M059J (cell line): ENCODE data around the gene PLCB1. TPM values are rescaled to one million over a fixed set of nuclear protein-coding genes. Genes with fewer than 3 reads are reported as not detected.

ENCODE experiments used
- DNase-seq: peaks from one replicate; pipeline ENCODE4 v3.0.0-alpha.2; 2012; ENCODE audit warnings: low read depth
- total RNA-seq: library from RNA; depleted of rRNA; stranded (reverse); fragments of >200 nt; shearing (Covaris generic); gene quantifications from 2 replicates; pipeline ENCODE4 v1.2.3, GENCODE V29; 2014

PLCB1 gene
- total RNA-seq, 1 experiment from 2014 or later = 0.94 TPM

GRCh38 chr20:8301655-8302054 is 169.6 kb downstream of the PLCB1 start:
- no peak for DNase-seq

DNA sequence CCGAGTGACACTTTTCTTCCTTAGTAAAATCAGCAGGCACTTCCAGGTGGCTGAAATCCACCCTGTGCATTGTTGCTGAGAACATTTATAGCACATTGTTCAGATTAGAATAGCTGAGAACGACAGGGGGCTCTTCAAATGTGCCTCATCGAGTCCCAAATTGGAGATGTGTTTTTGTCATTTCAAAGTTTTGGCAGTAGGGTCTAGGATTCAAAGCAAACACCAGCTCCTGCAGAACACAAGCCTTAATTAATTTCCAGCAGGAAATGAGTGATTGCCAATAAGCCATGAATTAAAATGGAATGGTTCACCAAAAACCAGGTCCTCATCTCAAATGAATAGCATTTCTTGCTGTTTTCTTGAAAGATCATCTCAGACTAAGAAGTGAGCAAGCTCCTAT is 171.6 kb downstream of the PLCB1 start:
- no peak for DNase-seq

DNA sequence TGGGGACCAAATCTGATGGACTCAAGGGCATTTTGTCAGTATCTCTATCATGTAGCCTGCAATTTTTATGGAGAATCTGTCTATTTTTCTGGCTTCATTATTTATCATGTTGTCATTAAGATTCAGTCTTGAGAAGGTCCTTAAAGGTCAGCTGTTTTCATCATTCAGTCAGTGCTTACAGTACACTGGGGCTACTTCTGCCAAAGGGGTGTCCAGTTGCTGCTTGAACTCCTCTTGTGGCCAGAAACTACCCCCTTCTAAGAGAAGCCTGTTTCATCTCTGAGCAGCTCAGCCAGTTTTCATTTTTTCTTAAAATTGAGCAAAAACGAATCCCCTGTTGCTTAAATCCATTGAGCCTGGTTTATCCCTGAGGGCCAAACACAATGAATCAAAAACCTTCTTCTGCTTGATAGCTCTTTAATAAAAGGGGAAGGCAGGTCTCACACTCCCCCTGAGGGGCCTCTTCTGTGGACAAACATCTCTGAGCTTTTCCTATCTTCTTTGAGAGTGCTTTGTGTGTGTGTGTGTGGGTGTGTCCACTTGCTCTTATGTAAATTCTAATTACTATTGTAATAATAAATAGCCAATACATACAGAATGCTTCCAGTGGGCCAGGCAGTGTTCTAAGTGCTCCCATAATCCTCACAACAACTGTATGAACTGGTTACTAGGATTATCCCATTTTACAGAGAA is 172.2 kb downstream of the PLCB1 start:
- no peak for DNase-seq

DNA sequence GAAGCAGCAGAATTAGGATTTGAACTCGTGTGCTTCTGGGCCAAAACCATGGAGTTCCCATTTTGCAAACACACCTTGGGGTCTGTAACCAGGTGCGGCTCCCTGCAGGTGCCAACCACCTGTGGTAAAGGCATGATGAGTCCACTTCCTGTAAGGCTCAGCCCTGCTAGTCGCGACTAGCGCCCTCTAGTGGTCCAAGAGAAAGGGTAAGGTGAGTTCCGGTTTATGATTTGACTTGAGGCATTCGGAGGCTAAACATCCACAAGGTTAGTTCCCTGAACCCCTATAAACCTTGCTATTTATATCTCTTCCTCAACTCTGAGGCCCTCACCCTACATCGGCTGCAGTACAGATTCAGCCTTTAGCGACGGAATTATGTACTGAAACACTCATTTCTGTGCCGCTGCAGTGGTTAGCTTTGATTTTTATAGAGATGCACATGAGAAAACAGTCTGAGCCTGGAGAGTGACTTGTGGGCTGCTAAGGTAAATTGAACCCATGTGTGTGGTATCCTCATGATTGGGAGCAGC is 173.4 kb downstream of the PLCB1 start:
- DNase-seq = peak; percentile 46

DNA sequence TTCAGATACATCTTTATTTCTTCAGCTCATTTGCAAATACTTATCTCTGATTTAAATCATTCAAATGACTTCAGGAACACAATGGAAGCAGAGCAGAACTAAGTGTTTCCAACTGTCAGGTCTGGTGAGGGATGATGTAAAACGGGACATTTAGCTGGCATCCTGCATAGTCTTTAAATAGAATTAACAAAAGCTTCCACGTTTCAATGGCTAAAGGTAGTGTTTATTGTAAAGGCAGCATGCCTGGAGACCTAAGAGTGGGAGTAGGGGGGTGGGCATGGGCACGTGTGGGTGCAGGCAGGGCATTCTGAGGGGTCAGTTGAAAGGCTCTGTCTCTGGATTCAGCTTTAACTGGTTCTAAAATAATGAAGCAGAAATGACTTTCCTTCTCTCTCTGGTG is 174.9 kb downstream of the PLCB1 start:
- no peak for DNase-seq

DNA sequence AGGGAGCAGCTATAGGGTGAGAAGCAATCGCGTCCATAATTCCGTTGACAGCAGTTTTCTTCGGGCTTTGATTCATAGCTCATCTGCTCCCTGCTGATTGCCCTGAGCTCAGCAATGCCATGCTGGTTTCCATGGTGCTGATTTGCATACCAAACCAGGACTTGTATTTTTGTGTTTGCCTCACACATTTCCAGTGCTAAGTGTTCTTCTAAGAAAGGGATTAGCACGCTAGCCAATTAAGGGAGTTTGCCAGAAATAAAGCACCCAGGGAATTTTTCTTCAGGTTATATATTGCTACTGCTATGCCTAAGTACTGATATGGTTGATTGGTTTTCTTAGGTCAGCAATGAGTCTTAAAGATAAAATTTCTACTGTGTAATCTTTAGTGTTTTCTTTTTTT is 177.6 kb downstream of the PLCB1 start:
- no peak for DNase-seq

DNA sequence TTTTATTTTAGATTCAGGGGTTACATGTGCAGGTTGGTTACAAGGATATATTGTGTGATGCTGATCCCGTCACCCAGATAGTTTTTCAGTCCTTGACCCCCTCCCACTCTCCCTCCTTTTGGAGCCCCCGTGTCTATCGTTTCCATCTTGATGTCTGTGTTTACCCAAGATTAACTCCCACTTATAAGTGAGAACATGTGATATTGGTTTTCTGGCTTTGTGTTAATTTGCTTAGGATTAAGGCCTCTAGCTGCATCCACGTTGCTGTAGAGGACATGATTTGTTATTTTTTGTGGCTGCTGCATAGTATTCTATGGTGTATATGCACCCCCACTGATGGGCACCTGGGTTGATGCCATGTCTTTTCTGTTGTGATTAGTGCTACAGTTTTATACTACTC is 178.6 kb downstream of the PLCB1 start:
- no peak for DNase-seq

GRCh38 chr20:8313073-8313472 is 181.0 kb downstream of the PLCB1 start:
- no peak for DNase-seq

- no peak for DNase-seq
Measured at GRCh38 chr20:8315639-8316573, 183.8 kb downstream of the PLCB1 start.

DNA sequence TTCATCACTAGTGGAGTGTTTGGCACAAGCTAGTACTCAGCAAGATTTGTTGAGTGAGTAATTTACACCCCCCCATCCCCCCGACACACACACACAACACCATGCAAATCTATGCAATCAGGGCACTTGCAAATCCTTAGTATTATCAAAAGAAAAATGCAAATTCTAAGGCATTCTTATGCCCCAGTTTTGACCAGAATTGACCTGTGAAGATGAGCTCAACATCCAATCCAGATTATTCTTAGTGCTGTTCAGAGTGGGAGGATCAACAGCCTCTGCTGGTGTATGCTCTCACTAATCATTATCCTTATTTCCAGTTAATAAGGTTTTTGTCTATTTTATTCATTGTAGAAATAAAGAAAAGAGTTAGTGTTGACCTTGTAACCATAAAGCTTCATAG is 185.4 kb downstream of the PLCB1 start:
- DNase-seq = no peak

GRCh38 chr20:8318965-8319625 is 187.0 kb downstream of the PLCB1 start:
- DNase-seq = no peak

GRCh38 chr20:8320306-8320705 is 188.2 kb downstream of the PLCB1 start:
- DNase-seq = no peak

- no peak for DNase-seq
Measured at GRCh38 chr20:8321001-8321400, 188.9 kb downstream of the PLCB1 start.

DNA sequence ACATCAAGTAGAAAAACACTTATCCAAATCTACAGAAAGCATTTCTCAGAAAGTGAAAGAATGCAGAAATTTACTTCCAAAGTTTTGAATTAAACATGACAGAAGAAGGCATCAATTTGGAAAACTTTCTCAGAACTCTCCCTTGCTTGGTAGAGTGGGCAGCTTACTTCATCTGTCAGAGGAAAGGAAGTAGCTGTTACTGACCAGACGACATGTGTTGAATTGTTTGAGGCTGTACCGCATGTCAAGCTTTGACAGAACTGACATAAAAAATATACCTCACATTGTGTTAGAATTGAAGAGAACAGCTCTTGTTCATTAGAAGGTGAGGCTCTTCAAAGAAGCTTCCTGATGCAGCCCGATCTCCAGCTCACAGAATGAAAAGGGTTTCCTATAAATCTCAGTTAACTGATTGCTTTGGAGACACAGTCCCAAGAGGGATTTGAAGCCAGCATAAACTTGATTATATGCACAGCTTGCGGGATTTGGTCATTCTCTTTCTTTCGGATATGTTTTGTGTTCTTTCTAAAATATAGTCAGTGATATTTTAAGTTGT is 190.7 kb downstream of the PLCB1 start:
- no peak for DNase-seq

GRCh38 chr20:8326191-8326590 is 194.1 kb downstream of the PLCB1 start:
- no peak for DNase-seq

- DNase-seq = no peak
Measured at GRCh38 chr20:8326899-8327298, 194.8 kb downstream of the PLCB1 start.

- DNase-seq = no peak
Measured at GRCh38 chr20:8328189-8328588, 196.1 kb downstream of the PLCB1 start.

GRCh38 chr20:8330319-8330784 is 198.3 kb downstream of the PLCB1 start:
- no peak for DNase-seq

- DNase-seq = peak; percentile 5
Measured at GRCh38 chr20:8330785-8331695, 199.0 kb downstream of the PLCB1 start.

DNA sequence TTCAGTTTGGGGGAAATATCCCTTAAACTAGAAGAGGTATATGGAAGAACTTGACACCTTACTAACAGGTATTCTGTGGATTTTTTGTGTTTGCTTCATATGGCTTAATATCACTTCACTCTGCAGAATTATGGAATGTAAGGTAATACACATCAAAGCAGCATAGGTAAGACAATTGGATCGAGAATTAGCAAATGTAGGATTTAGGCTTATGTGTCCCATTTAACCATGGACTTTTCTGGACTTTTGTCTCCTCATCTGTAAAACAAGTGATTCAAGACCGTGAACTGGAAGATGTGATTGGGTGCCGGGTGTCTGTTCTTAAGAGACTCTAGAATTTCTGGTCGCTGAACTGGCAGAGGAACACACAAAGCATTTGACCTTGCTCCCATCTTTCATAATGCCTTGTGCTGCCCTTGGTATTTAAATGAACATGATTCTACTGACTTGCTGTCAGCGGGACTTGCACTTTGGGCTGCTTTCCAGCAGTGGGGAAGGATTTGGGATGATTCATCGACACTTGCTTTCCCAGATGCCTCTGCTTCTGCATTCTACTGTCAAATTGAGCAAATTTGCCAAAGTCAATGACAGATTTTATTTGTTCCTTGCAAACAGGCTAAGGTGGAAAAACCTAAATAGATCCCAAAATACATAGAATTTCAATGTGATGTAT is 199.8 kb downstream of the PLCB1 start:
- peak; percentile 22 for DNase-seq
